Adrenal gland (tissue), 5 donors: ENCODE data around the gene AOC2.

Experiments used
- CTCF ChIP-seq, 6 experiments: fragments of 450-650 bp in 4 of 6; fragments of 200-600 bp in 2 of 6; sonication (generic) in 1 of 6; IDR thresholded peaks; 1 replicate in 5 of 6; 2 replicates in 1 of 6; pipeline versions ENCODE4 v1.5.1 to v1.8.0; 2016 to 2021; ENCODE audit warnings: antibody characterized with exemption in 6 of 6, mild to moderate bottlenecking in 2 of 6, moderate library complexity in 1 of 6
- POLR2A ChIP-seq, 2 donors: fragments of 450-650 bp; IDR thresholded peaks; one replicate each; pipeline ENCODE4 v1.6.1; 2017; ENCODE audit warnings: antibody characterized with exemption in 2 of 2, mild to moderate bottlenecking in 2 of 2, moderate library complexity in 1 of 2
- donor health status: DM: no; HTN: no; CAD: no.

- TF ChIP-seq CTCF (IDR thresholded peaks at IDR 0.05) (no peak), POLR2A (IDR thresholded peaks at IDR 0.05) (no peak)
Observed at GRCh38 chr17:42883802-42884558, 39.6 kb downstream of the AOC2 start.
